Renal cortex interstitium (tissue), 11 donors: ENCODE data around the gene GNG7. TPM values are rescaled to one million over a fixed set of nuclear protein-coding genes. Genes with fewer than 3 reads are reported as not detected.
A peak's percentile ranks its signal among the peaks of the same experiment; 100 is the strongest.
"Not testable (repeated sequence)": the region's sequence is repeated elsewhere in the genome, so short reads cannot be mapped to it uniquely, and the experiment has no call there.

Experiments used
- DNase-seq, 11 donors: peaks; one replicate each; pipeline ENCODE4 v3.0.0-alpha.2; 2013; ENCODE audit warnings: low read depth in 9 of 11, low spot score in 4 of 11; ENCODE audit errors: extremely low read depth in 1 of 11
- polyA plus RNA-seq, 3 donors: library from polyadenylated mRNA; unstranded; fragments of 120-200 nt; gene quantifications; one replicate each; pipeline ENCODE4 v1.2.1, GENCODE V29; 2013; ENCODE audit not compliant: insufficient read length in 3 of 3

GNG7 gene
- polyA plus RNA-seq, 3 donors = 5.1 to 7.2 (median 5.9) TPM

DNA sequence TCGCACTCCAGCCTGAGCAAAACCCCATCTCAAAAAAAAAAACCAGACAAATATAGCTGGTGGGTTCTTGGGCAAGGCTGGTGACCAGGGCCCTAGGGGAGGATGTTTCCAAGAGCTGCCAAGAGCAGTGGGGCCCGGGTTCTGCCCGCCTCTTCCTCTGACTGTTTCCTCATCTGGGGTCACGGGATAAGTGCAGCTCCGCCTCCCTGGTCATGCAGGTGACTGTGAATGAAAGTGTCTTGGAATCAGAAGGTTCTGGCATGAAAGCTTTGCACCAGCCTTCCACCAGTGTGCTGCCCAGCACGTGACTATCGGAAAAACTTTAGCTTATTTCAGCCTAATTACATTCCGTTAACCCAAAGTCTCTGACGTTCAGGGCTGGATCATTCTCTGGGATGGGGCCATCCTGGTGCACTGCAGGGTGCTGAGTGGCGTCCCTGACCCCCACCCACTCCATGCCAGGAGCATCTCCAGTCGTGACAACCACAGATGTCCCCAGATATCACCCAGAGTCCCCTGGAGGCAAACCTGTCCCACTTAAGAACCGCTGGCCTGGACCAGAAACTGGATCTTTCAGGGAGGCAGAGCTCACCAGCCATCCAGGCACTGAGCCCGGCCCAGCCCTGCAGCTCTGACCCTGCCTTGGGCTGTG is 85.6 kb downstream of the GNG7 start:
- DNase-seq = no peak

DNA sequence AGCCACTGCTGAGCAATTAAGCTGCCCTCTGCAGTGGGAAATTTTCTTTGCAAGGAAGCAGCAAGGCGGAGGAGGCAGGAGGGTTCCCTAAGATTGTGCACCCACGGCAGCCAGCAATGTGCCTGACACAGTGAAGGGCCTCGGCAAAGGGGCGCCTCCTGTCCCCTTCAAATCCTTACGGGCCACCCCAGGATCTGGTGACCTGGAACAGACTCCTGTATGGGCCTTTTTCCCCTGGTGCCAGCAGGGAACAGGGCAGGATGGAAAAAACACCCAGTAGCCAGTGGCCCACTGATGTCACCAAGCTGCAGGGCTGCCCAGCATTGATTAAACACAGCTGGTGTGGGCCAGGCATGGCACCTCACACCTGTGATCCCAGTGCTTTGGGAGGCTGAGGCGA is 86.7 kb downstream of the GNG7 start:
- DNase-seq = no peak

GRCh38 chr19:2613507-2614295 is 88.8 kb downstream of the GNG7 start:
- no peak for DNase-seq

DNA sequence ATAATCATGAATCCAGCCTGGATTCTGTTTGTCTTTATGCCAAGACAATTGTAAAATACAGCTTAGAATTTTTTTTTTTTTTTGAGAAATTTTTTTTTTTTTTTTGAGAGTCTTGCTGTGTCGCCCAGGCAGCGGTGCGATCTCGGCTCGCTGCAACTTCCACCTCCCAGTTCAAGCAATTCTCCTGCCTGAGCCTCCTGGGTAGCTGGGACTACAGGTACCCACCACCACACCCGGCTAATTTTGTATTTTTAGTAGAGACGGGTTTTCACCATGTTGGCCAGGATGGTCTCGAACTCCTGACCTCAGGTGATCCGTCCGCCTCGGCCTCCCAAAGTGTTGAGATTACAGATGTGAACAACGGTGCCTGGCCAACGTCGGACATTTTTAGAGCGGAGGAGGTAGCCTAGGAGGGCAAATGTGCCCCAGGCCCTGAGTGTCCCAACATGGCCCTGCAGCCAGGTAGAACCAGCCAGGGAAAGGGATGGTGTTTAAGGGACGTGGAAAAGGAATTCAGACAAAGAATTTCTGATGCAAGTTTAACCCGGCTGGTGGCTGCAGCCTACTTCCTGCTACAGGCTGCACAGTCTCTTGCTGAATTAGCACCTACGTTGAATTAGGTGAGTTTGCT is 89.8 kb downstream of the GNG7 start:
- no peak for DNase-seq

- no peak for DNase-seq
These were observed 90.7 kb downstream of the GNG7 start for GRCh38 chr19:2611483-2612464.

DNA sequence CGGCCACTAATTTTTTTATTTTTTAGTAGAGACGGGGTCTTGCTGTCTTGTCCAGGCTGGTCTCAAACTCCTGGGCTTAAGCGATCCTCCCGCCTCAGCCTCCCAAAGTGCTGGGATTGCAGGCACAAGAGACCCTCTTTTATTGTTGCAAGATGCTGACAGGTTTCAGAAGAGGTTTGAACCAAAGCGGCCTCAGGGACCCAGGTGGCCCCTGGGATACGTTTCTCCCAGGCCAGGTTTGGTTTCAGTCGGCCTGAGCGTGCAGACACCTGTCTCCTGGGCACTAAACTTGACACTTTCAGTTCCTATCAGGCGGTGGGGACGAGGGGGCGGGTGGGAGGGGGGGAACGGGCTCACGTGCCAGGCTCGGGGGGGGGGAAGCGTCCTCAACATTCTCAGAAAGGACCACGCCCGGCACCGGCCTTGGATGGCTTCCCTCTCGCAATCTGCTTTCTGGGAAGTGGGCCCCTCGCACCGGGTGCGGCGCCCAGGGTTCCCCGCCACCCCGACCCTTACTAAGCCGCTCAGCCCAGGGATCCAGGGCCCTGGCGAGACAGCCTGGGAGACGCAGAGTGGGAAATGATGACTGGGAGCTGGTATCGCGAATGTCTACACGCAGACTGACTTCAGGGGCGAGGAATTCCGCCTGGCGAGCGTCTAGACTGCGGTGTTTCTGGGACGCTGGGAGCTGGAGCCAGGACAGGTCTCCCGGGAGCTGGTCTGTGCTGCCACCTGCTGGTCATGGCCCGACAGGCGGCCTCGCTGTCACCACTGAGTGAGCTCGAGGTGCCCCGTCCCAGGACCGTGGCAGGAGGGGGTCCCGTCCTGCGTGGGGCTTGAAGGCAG is 91.6 kb downstream of the GNG7 start:
- peak in 9 of 11 donors; percentile 73 to 87 (median 84) for DNase-seq

DNA sequence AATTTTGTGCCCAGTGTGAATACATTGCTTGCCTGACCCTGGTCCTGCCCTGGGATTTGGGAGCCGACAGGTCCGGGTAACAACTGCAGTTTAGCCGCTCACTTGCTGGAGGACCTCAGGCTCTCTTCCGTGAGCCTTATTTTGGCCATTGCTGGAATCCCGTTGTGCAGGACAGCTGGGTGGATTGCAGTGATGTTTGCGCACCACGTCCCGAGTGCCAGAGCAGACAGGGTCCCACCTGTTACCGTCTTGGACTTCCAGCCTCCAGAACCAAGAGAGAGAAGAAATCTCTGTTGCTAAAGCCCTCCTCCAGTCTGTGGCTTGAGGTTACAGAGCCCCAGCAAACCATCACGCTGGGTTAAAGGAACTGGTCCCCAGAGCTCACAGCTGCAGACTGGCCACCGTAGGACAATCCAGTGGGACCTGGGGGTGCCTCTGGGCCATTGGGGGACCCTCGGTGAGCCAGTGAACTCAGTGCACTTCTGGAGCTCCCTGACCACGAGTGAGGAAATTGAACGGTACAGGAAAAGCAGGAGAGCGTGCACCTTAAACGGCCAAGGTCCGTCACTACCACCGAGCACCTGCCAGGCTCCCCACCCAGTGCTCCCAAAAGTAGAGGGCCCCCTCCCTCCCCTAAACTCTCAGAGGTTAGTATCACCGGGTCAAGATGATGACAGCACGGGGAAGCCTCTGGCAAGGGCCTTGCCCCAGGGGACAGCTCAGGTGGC is 92.9 kb downstream of the GNG7 start:
- DNase-seq = no peak

DNA sequence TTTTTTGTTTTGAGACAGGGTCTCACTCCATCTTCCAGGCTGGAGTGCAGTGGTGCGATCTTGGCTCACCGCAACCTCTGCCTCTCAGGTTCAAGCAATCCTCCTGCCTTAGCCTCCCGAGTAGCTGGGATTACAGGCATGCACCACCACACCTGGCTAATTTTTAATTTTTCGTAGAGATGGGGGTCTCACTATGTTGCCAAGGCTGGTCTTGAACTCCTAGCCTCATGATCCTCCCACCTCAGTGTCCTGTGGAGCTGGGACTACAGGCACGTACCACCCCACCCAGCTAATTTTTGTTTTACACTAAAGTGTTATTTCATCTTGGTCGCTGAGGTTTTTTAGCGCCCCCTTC is 93.5 kb downstream of the GNG7 start:
- DNase-seq = not testable (repeated sequence)

GRCh38 chr19:2608602-2608922 is 93.9 kb downstream of the GNG7 start:
- no peak for DNase-seq

DNA sequence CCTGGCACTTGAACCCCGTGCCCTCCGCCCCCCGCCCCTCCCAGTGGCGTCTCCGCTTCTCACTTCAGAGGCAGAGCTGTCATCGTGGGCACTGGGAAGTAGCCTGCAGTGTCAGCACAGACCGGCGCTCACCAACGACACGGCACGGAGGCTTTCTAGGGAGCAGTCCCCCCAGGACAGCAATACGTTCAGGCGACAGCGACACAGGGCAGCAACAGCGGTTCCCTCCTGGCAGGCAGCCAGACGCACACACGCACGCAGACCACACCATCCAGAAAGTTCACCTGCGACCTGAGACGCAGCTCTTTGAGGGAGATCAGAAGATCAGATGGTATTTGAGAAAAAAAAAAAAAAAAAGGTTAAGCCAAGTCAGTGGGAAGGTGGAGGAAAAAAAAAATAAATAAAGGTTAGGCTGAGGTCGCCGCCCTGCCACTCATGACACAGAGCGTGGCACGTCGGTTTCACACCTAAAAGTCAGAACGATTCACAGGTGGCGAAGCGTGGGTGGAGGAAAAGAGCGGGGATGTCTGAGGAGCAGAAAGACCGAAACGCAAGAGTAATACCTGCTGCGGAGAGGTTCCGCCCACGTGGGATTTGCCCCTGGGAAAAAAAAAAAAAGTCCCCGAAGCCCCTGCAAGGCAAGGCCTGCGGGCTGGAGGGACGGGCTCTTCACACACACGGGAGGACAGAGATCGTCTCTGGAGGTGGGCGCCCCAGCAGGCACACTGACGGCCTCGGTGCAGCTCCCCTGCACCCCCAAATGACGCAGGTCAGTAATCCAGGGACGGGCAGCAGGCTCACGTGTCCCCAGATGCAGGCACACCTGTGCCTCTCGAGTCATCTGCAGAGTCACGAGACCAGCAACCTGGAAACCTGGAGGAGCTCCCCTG is 94.5 kb downstream of the GNG7 start:
- no peak for DNase-seq

DNA sequence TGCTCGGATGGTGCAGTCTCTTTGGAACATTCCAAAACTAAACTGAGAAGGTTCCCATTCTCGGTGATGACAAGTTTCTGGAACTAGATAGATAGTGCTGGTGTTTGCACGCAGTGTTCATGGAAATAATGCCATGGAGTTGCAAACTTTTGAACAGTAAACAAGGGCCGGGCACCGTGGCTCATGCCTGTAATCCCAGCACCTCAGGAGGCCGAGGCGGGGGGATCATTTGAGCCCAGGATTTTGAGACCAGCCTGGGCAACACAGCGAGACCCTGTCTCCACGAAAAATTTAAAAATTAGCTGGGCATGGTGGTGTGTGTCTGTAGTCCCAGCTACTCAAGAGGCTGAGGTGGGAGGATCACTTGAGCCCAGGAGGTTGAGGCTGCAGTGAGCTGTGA is 95.7 kb downstream of the GNG7 start:
- DNase-seq = not testable (repeated sequence)

DNA sequence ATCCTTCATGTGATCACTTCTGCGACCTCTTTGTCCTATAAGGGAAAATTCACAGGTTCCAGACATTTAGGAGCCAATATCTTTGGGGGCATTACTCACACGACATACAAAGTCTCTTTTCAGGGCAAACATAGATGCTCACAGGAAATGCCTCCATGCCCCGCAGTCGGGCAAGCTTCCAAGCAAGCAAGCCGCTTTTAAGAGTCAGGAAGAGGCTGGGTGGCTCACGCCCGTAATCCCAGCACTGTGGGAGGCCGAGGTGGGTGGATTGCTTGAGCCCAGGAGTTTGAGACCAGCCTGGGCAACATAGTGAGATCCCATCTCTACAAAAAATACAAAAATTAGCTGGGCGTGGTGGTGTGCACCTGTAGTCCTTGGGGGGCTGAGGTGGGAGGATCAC is 96.6 kb downstream of the GNG7 start:
- not testable (repeated sequence) for DNase-seq

- no peak for DNase-seq
These were observed 97.7 kb downstream of the GNG7 start for GRCh38 chr19:2604747-2605329.

DNA sequence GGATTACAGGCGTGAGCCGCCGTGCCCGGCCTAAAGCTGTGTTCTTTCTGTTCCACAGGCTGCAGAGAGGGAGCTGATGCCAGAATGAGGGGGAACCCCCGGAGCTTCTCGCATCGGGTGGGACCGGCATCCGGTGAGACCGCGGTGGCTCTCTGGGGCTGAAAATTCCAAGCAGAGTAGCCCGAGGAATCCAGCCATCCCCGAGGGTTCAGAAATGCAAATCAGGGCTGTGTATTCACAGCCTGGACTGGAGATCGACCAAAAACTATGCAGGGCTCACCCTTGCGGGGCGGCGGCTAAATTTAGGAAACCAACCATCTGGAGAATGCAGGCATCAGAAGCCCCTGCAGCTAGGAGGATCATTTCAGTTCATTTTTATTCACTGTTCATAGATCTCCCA is 99.2 kb downstream of the GNG7 start:
- DNase-seq = no peak

GRCh38 chr19:2602391-2603181 is 99.9 kb downstream of the GNG7 start:
- no peak for DNase-seq
